Endothelial cell of umbilical vein (primary cell): ENCODE measurements around the gene RAB4B. TPM values are rescaled to one million over a fixed set of nuclear protein-coding genes. Genes with fewer than 3 reads are reported as not detected.
"Not testable (repeated sequence)": the region's sequence is repeated elsewhere in the genome, so short reads cannot be mapped to it uniquely, and the experiment has no call there.

Experiments used
- BruUV-seq: library from RNA; stranded (reverse); fragments of 400-500 nt; replicated peaks from 2 replicates; lab custom pipeline; 2021; lab: Mats Ljungman, UMichigan
- CTCF ChIA-PET: fragments of 300-600, 350-600 bp; sonication (Branson Sonifier 250); formaldehyde crosslinking; loops from one replicate; lab custom pipeline; 2021; ENCODE audit warnings: antibody characterized with exemption, inconsistent platforms; lab: Charles Lee
- POLR2A ChIA-PET: fragments of 300-600, 350-600 bp; sonication (Branson Sonifier 250); formaldehyde crosslinking; loops from one replicate; lab custom pipeline; 2021; ENCODE audit warnings: antibody characterized with exemption, inconsistent platforms; lab: Charles Lee
- DNase-seq: peaks from one replicate; pipeline ENCODE4 v3.0.0-alpha.2; 2011; ENCODE audit warnings: low read depth, low spot score
- FAIRE-seq: peaks from 2 replicates; lab custom pipeline; 2011; peaks lifted over from hg19 to GRCh38; lab: Jason Lieb, UNC
- H2AFZ ChIP-seq: 2 replicates; pipeline ENCODE4 v1.6.0; 2012; ENCODE audit warnings: low read depth, low read length, control low read depth, inconsistent platforms
- H3K27ac ChIP-seq: 2 replicates; pipeline ENCODE4 v1.5.1; 2011; ENCODE audit warnings: low read depth, mild to moderate bottlenecking, control low read depth, low read length, moderate library complexity; ENCODE audit not compliant: insufficient read depth
- H3K27me3 ChIP-seq, 2 experiments: 2 replicates each; pipeline versions ENCODE4 v1.6.0 to v1.6.1; 2011; ENCODE audit warnings: low read length in 2 of 2, mixed read lengths in 1 of 2; ENCODE audit not compliant: control insufficient read depth in 2 of 2, insufficient read depth in 2 of 2
- H3K36me3 ChIP-seq, 2 experiments: 2 replicates in 1 of 2; 3 replicates in 1 of 2; pipeline ENCODE4 v1.5.1; 2011; ENCODE audit warnings: low read length in 2 of 2, mild to moderate bottlenecking in 1 of 2, moderate library complexity in 1 of 2; ENCODE audit not compliant: control insufficient read depth in 2 of 2, insufficient read depth in 2 of 2; ENCODE audit errors: extremely low read depth in 1 of 2
- H3K4me1 ChIP-seq: 3 replicates; pipeline ENCODE4 v1.5.1; 2011; ENCODE audit warnings: mild to moderate bottlenecking, low read length; ENCODE audit not compliant: control insufficient read depth, insufficient read depth; ENCODE audit errors: extremely low read depth
- H3K4me2 ChIP-seq: 2 replicates; pipeline ENCODE4 v1.6.1; 2011; ENCODE audit warnings: low read length, control low read depth, mixed read lengths; ENCODE audit not compliant: insufficient read depth
- H3K4me3 ChIP-seq, 3 experiments: fragments of 200-600 bp in 1 of 3; sonication (generic), shearing (Covaris generic) in 1 of 3; replicated peaks in 1 of 3; 2 replicates each; pipeline ENCODE4 v1.5.1; 2011 to 2016; ENCODE audit warnings: control low read depth in 3 of 3, low read length in 3 of 3, mild to moderate bottlenecking in 2 of 3, inconsistent platforms in 1 of 3, low read depth in 1 of 3, moderate library complexity in 1 of 3; ENCODE audit not compliant: insufficient read depth in 1 of 3
- H3K79me2 ChIP-seq: 2 replicates; pipeline ENCODE4 v1.6.0; 2012; ENCODE audit warnings: low read length, inconsistent platforms; ENCODE audit not compliant: control insufficient read depth, insufficient read depth
- H3K9ac ChIP-seq: replicated peaks from 2 replicates; pipeline ENCODE3; 2011; ENCODE audit warnings: low read length, control low read depth; ENCODE audit not compliant: insufficient read depth; ENCODE audit errors: extremely low read depth
- H3K9me1 ChIP-seq: replicated peaks from 3 replicates; pipeline ENCODE4 v1.6.0; 2011; ENCODE audit warnings: mild to moderate bottlenecking, low read length; ENCODE audit not compliant: control insufficient read depth, insufficient read depth; ENCODE audit errors: extremely low read depth
- H3K9me3 ChIP-seq: replicated peaks from 2 replicates; pipeline ENCODE4 v1.5.1; 2012; ENCODE audit warnings: low read length, inconsistent platforms; ENCODE audit not compliant: control insufficient read depth, insufficient read depth
- H4K20me1 ChIP-seq: replicated peaks from 2 replicates; pipeline ENCODE3; 2011; ENCODE audit warnings: mild to moderate bottlenecking, low read length; ENCODE audit not compliant: control insufficient read depth, insufficient read depth; ENCODE audit errors: extremely low read depth
- dilution Hi-C: fragments of 300-500 bp; cut with MboI; formaldehyde crosslinking; loops from one replicate; pipeline ENCODE4 v1.15.0; 2019; ENCODE audit warnings: low sequenced_read_pairs; ENCODE audit not compliant: extremely low pct_ligation_motif_present
- intact Hi-C: fragments of 100-400 bp; cut with micrococcal nuclease; formaldehyde crosslinking; loops from one replicate; pipeline ENCODE4 v1.10.0; 2022
- polyA plus RNA-seq, 4 experiments: library from polyadenylated mRNA; depleted of rRNA in 3 of 4; stranded (reverse) in 3 of 4; unstranded in 1 of 4; fragments of >200 nt; gene quantifications; 2 replicates each; pipeline versions ENCODE4 v1.2.1 to v1.2.3, GENCODE V29; 2011 to 2012; ENCODE audit warnings: missing spikeins in 1 of 4
- total RNA-seq: library from RNA; stranded (reverse); gene quantifications from 2 replicates; pipeline ENCODE4 v1.2.3, GENCODE V29; 2021

Gene RAB4B
- total and polyA plus RNA-seq, 2 donors (not counting 3 experiments of a cell fraction or from before 2014, with no cell fraction given), result 33.6 to 61.0 TPM

DNA sequence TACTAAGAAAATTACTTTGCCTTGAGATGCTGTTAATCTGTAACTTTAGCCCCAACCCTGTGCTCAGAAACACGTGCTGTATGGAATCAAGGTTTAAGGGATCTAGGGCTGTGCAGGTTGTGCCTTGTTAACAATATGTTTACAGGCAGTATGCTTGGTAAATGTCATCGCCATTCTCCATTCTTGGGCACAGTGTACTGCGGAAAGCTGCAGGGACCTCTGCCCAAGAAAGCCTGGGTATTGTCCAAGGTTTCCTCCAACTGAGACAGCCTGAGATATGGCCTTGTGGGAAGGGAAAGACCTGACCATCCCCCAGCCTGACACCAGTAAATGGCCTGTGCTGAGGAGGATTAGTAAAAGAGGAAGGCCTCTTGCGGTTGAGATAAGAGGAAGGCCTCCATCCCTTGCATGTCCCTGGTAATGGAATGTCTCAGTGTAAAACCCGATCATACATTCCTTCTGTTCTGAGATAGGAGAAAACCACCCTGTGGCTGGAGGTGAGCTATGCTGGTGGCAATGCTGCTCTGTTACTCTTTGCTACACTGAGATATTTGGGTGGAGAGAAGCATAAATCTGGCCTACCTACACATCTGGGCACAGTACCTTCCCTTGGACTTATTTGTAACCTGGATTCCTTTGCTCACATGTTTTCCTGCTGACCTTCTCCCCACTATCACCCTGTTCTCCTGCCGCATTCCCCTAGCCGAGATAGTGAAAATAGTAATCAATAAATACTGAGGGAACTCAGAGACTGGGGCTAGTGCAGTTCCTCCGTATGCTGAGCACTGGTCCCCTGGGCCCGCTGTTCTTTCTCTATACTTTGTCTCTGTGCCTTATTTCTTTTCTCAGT is 44.9 kb downstream of the RAB4B start:
- dilution Hi-C loops, DNase-seq, H2AFZ ChIP-seq, H3K79me2 ChIP-seq, POLR2A ChIA-PET, H3K9me1 ChIP-seq, H3K9ac ChIP-seq, H3K27me3 ChIP-seq, H3K9me3 ChIP-seq, H3K36me3 ChIP-seq, H3K4me3 ChIP-seq, FAIRE-seq, BruUV-seq, H3K4me2 ChIP-seq, H4K20me1 ChIP-seq, H3K4me1 ChIP-seq, H3K27ac ChIP-seq: not testable (repeated sequence)
- CTCF ChIA-PET, result interaction anchor here (1.3 to 2.0 kb wide), 2 partner anchors 160 to 161 kb away, joined by 5 to 9 read pairs; no protein-coding TSS in a partner anchor
- intact Hi-C loops, result loop anchor here (5.0 kb wide), 1 partner anchor 319 kb away; no protein-coding TSS in a partner anchor

DNA sequence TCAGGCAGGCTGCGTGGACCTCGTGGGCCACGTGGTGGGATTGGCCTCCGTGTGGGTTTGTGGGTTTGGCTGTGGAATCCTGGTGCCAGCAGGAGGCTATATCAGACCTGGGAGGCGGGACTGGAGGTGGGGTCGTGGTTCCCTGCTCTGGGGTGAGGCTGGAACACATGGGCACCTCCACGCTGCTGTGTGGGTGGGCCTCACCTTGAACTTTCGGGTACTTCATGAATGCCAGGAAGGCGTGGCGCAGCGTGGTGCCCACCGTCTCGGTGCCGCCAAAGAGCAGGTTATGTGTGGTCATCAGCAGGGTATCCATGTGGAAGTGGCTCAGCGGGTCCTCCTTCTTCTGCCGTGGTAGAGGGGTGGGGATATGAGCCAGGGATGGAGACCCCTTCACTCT is 46.9 kb downstream of the RAB4B start:
- CTCF ChIA-PET, result interaction anchor here (2.0 kb wide), 1 partner anchor 162 kb away, joined by 9 read pairs; no protein-coding TSS in a partner anchor
- H3K27ac ChIP-seq, H3K9ac ChIP-seq, BruUV-seq, dilution Hi-C loops, H4K20me1 ChIP-seq, H3K4me1 ChIP-seq, H3K79me2 ChIP-seq, H3K27me3 ChIP-seq, FAIRE-seq, DNase-seq, H3K36me3 ChIP-seq, H3K9me1 ChIP-seq, H2AFZ ChIP-seq, POLR2A ChIA-PET, H3K4me3 ChIP-seq, H3K4me2 ChIP-seq, H3K9me3 ChIP-seq: not testable (repeated sequence)
- intact Hi-C loops, result loop anchor here (5.0 kb wide), 1 partner anchor 317 kb away; no protein-coding TSS in a partner anchor

DNA sequence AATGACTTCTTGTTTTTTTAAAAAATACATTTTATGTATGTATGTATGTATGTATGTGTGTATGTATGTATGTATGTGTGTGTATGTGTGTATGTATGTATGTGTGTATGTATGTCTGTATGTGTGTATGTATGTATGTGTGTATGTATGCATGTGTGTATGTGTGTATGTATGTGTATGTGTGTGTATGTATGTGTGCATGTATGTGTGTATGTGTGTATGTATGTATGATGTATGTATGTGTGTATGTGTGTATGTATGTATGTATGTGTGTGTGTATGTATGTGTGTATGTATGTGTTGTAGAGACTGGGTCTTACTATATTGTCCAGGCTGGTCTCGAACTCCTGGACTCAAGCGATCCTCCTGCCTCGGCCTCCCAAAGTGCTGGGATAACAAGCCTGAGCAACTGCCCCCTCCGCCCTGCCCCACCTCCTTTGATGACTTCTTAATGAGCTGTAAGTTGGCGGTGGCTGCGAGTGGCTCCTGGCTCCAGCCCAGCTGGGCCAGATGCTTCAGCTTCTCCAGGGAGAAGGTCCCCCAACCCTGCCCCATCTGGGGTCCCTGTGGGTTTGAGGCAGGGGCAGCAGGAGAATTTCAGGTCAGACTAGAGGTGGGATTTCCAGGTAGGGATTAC is 47.5 kb downstream of the RAB4B start:
- H3K4me3 ChIP-seq, H3K4me2 ChIP-seq, H3K4me1 ChIP-seq, DNase-seq, FAIRE-seq, H4K20me1 ChIP-seq, H3K9me1 ChIP-seq, intact Hi-C loops, dilution Hi-C loops, H2AFZ ChIP-seq, H3K9me3 ChIP-seq, CTCF ChIA-PET, H3K9ac ChIP-seq, H3K36me3 ChIP-seq, POLR2A ChIA-PET, H3K27me3 ChIP-seq, H3K27ac ChIP-seq, H3K79me2 ChIP-seq, BruUV-seq: not testable (repeated sequence)

DNA sequence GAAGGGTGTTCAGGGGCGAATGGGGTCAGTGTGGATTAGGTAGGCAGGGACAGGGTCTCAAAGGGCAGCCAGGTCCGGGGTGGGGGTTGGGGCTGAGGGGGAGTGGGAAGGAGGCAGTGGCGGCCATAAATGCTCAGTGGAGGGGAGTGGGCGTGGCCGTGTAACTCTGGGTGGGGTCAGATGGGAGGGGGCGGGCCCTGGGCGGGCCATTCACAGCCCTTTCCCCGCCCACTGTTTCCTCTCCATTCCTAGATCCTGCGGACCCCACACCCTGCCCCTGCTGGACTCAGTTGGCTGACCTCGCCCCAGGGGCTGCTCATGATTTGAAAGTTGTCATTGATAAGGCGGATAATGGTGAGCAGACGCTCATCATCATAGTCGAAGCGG is 48.3 kb downstream of the RAB4B start:
- FAIRE-seq, H2AFZ ChIP-seq, H3K4me3 ChIP-seq, dilution Hi-C loops, H3K9ac ChIP-seq, DNase-seq, BruUV-seq, H3K27me3 ChIP-seq, H3K4me1 ChIP-seq, H3K9me1 ChIP-seq, H3K36me3 ChIP-seq, POLR2A ChIA-PET, H3K9me3 ChIP-seq, H4K20me1 ChIP-seq, H3K4me2 ChIP-seq, intact Hi-C loops, H3K79me2 ChIP-seq, H3K27ac ChIP-seq, CTCF ChIA-PET: not testable (repeated sequence)
